DND-41 (cell line): ENCODE measurements around the gene LTB.
A peak's percentile ranks its signal among the peaks of the same experiment; 100 is the strongest.

Source experiments
- ATAC-seq: fragments of 200-7000 bp; cut with Tn5 transposase; 3 replicates; pipeline ENCODE4 v1.9.1; 2021; ENCODE audit warnings: low read depth; ENCODE audit not compliant: insufficient read depth
- DNase-seq: peaks from one replicate; pipeline ENCODE4 v3.0.0-alpha.2; 2020
- H2AFZ ChIP-seq: 2 replicates; pipeline ENCODE4 v1.6.0; 2012; ENCODE audit warnings: low read depth, low read length
- H3K27ac ChIP-seq: 2 replicates; pipeline ENCODE4 v1.5.1; 2012; ENCODE audit warnings: low read length, inconsistent platforms
- H3K27me3 ChIP-seq: fragments of 200-600 bp; sonication (generic); 2 replicates; pipeline ENCODE4 v1.6.0; 2012; ENCODE audit warnings: low read length, mild to moderate bottlenecking, inconsistent platforms; ENCODE audit not compliant: insufficient read depth, poor library complexity
- H3K36me3 ChIP-seq: 2 replicates; pipeline ENCODE4 v1.5.1; 2012; ENCODE audit warnings: low read length, inconsistent platforms; ENCODE audit not compliant: insufficient read depth
- H3K4me1 ChIP-seq: 2 replicates; pipeline ENCODE4 v1.5.1; 2012; ENCODE audit warnings: mild to moderate bottlenecking, low read length; ENCODE audit not compliant: insufficient read depth
- H3K4me2 ChIP-seq: 2 replicates; pipeline ENCODE4 v1.6.0; 2012; ENCODE audit warnings: mild to moderate bottlenecking, moderate library complexity, low read length, inconsistent platforms; ENCODE audit not compliant: insufficient read depth
- H3K4me3 ChIP-seq, 2 experiments: fragments of 200-600 bp in 1 of 2; shearing (Covaris generic) in 1 of 2; 2 replicates each; pipeline ENCODE4 v1.5.1; 2012 to 2016; ENCODE audit warnings: inconsistent platforms in 2 of 2, low read length in 2 of 2, mild to moderate bottlenecking in 2 of 2, low read depth in 1 of 2, moderate library complexity in 1 of 2
- H3K79me2 ChIP-seq: 2 replicates; pipeline ENCODE4 v1.6.0; 2012; ENCODE audit warnings: low read length, inconsistent platforms; ENCODE audit not compliant: insufficient read depth
- H3K9ac ChIP-seq: 2 replicates; pipeline ENCODE4 v1.6.0; 2012; ENCODE audit warnings: low read depth, mild to moderate bottlenecking, inconsistent platforms, low read length, moderate library complexity
- H3K9me3 ChIP-seq: 2 replicates; pipeline ENCODE4 v1.5.1; 2012; ENCODE audit warnings: low read length, moderate library complexity, mild to moderate bottlenecking, inconsistent platforms; ENCODE audit not compliant: insufficient read depth, severe bottlenecking
- H4K20me1 ChIP-seq: 2 replicates; pipeline ENCODE4 v1.6.0; 2012; ENCODE audit warnings: low read length; ENCODE audit not compliant: insufficient read depth
- CTCF ChIP-seq: IDR thresholded peaks from 2 replicates; pipeline ENCODE4 v1.5.1; 2012; ENCODE audit warnings: borderline replicate concordance, low read length, moderate library complexity, mild to moderate bottlenecking; ENCODE audit not compliant: poor library complexity, severe bottlenecking; ENCODE audit errors: extremely low read depth
- EZH2 ChIP-seq: IDR thresholded peaks from 3 replicates; pipeline ENCODE4 v1.6.1; 2012; ENCODE audit warnings: borderline replicate concordance, low read depth, mild to moderate bottlenecking, moderate library complexity, low read length, inconsistent platforms; ENCODE audit not compliant: severe bottlenecking

The LTB gene

GRCh38 chr6:31578184-31579118 is 3.8 kb downstream of the LTB start:
- H3K4me1 ChIP-seq = peaks cover 57% of the 10 kb centered on the region
- peaks cover 10% of the 10 kb centered on the region for H3K27me3 ChIP-seq
- no peak overlapping the region for H2AFZ ChIP-seq
- H3K36me3 ChIP-seq = no peaks in the 10 kb centered on the region; the same call in 1 of the 2 replicates
- no peak for ATAC-seq
- H3K27ac ChIP-seq = no peak overlapping the region
- no peaks in the 10 kb centered on the region for H3K9me3 ChIP-seq
- no peak for TF ChIP-seq CTCF
- no peak for TF ChIP-seq EZH2
- H3K79me2 ChIP-seq = peaks cover 4% of the 10 kb centered on the region; the same call in 1 of the 2 replicates
- no peak overlapping the region for H3K9ac ChIP-seq
- H3K4me3 ChIP-seq = no peak overlapping the region
- H3K4me2 ChIP-seq = no peak overlapping the region
- DNase-seq = no peak
- H4K20me1 ChIP-seq = no peaks in the 10 kb centered on the region

GRCh38 chr6:31577579-31577966 is 4.7 kb downstream of the LTB start:
- Histone ChIP-seq H3K79me2 (peaks cover 4% of the 10 kb centered on the region; the same call in 1 of the 2 replicates), H3K9ac (no peak overlapping the region), H3K36me3 (no peaks in the 10 kb centered on the region; the same call in 1 of the 2 replicates), H3K27ac (no peak overlapping the region), H3K4me2 (no peak overlapping the region), H3K4me3 (no peak overlapping the region), H3K9me3 (no peaks in the 10 kb centered on the region), H3K4me1 (peaks cover 52% of the 10 kb centered on the region), H4K20me1 (no peaks in the 10 kb centered on the region), H3K27me3 (peaks cover 10% of the 10 kb centered on the region), H2AFZ (no peak overlapping the region)
- no peak for DNase-seq
- ATAC-seq = no peak
- no peak for TF ChIP-seq EZH2
- no peak for TF ChIP-seq CTCF

- Histone ChIP-seq H3K79me2 (peaks cover 4% of the 10 kb centered on the region; the same call in 1 of the 2 replicates), H3K27me3 (peaks cover 10% of the 10 kb centered on the region), H3K4me1 (peaks cover 46% of the 10 kb centered on the region), H3K9me3 (no peaks in the 10 kb centered on the region), H3K4me3 (no peak overlapping the region), H2AFZ (no peak overlapping the region), H3K4me2 (no peak overlapping the region), H4K20me1 (no peaks in the 10 kb centered on the region), H3K9ac (no peak overlapping the region; the same call in 1 of the 2 replicates), H3K36me3 (no peaks in the 10 kb centered on the region; the same call in 1 of the 2 replicates), H3K27ac (no peak overlapping the region)
- peak; percentile 74 for DNase-seq
- TF ChIP-seq EZH2 (no peak), CTCF (no peak)
- peak; percentile 32 for ATAC-seq
These were observed 5.2 kb downstream of the LTB start for GRCh38 chr6:31576897-31577578.
